Retina (tissue), 1 donor: Measurements from ENCODE around the gene CASP10.
"Not testable (repeated sequence)": the region's sequence is repeated elsewhere in the genome, so short reads cannot be mapped to it uniquely, and the experiment has no call there.

Experiments used
- DNase-seq: peaks from one replicate; pipeline ENCODE4 v3.0.0-alpha.2; 2016

CASP10 gene, protein sequence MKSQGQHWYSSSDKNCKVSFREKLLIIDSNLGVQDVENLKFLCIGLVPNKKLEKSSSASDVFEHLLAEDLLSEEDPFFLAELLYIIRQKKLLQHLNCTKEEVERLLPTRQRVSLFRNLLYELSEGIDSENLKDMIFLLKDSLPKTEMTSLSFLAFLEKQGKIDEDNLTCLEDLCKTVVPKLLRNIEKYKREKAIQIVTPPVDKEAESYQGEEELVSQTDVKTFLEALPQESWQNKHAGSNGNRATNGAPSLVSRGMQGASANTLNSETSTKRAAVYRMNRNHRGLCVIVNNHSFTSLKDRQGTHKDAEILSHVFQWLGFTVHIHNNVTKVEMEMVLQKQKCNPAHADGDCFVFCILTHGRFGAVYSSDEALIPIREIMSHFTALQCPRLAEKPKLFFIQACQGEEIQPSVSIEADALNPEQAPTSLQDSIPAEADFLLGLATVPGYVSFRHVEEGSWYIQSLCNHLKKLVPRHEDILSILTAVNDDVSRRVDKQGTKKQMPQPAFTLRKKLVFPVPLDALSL

DNA sequence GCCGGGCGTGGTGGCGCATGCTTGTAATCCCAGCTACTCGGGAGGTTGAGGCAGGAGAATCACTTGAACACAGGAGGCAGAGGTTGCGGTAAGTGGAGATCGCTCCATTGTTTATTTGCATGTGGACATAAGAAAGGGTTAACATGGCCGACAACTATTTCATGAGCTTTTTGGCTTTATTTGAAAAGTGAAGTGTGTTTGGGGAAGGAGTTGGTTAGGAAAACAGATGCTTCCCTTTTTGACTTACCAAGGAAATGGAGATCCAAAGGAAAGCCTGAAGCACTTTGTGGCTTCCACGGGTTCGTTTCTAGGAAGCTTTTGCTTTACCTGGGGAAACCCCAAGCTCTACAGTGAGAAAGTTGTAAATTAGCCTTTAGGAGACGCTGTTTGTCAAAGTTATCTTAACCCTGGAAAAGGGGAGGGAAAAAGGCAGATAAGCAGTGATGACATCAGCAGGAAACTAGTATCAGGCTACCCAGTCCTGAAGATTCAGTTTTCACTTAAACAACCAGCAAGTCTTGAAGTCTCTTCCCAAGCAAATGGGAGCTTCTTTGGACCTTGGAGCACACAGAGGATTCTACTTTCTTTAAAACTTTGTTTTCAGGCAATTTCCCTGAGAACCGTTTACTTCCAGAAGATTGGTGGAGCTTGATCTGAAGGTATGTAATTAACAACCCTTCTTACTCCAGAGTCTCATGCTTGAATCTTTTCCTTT lies at the start of gene CASP10:
TSS of gene CASP10 (plus strand) at position 492 of the 715 bp plus-strand sequence. CDS start 2,637 bp downstream, outside the sequence.
- DNase-seq: no peak

DNA sequence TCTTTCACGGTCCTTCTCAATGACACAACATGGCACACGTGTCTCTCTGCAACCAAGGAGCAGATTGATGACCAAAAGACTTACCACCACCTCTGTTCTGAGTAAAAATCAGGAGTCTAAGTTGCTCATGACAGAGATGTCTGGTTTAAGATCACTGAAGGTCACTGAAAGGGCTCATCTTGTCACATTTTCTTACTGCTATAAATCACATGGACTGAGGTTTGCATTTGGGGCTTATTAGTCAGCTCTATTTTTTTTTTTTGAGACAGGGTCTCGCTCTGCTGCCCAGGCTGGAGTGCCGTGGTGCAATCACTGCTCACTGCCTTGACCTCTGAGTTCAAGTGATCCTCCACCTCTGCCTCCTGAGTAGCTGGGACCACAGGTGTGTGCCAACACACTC lies 47.6 kb upstream of the CASP10 start:
- DNase-seq: no peak

DNA sequence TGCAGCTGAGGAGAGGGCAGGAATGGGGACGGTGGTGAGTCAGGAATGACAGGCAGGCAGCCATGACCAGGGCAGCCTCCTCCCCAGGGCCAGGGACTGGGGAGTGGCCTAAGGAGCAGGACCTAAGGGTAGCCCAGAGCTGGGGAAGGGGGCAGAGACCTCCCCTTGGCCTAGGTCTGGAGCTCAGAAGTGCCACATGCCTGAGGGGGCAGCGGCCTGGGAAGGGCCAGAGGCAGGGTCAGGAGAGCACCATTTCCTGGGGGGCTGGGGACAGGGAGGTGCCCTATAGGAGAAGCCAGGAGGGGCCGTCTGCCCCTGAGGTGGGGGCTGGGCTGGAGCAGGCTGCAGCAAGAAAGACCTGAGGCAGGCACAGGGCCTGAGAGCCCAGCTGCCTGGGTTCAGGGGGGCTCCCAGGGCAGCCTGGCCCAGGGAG lies 46.0 kb upstream of the CASP10 start:
- no peak for DNase-seq

DNA sequence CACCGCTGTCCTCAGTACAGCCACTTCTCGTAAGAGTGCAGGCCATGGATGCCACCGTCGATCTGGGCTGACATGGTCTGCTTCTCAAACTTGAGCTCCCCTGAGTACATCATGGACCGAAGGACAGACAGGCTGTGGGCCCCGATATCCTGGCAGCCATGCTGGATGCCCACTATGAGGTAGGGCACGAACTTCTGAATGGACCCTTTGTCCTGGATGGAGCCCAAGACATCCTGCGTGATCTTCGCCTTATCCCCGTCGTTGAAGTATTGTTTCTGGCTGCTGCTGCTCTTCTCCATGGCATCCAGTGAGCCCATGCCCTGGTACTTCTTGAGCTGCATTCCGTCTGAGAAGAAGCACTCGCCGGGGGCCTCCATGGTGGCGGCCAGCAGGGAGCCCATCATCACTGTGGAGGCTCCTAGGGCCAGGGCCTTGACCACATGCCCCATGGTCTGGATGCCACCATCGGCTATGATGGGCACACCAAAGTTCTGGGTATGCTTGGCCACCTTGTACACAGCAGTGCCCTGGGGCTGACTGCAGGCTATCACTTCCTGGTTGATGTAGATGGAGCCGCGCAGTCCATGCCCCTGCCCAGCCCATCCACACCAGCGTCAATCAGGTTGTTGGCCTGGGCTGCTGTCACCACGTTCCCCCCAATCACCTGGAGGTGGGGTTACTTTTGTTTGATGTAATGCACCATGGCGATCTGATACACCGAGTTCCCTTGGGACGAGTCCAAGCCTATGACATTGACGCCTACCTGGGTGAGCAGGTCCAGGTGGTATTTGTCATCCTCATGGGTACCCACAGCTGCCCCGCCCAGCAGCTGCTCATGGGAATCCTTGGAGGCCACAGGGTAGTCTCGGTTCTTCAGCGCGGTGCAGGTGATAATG lies 45.2 kb upstream of the CASP10 start:
- no peak for DNase-seq

DNA sequence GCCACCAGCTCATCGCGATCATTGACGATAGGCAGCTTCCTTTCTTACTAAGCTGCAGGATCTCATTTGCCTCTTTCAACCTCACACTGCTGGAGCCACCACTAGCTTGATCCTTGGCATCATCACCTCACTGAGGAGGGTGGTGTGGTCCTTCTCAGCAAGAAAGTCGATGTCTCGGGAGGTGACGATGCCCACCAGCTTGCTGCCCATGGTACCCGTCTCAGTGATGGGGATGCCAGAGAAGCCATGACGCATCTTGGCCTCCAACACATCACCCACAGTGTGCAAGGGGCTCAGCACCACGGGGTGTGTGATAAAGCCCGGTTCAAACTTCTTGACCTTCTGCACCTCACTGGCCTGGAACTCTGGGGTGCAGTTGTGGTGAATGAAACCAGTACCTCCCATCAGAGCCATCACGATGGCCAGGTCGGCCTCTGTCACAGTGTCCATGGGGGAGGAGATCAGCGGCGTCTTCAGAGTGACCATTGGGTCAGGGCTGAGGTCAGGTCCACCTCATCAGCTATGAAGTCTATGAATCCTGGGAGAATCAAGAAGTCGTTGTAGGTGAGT lies 44.5 kb upstream of the CASP10 start:
- no peak for DNase-seq

DNA sequence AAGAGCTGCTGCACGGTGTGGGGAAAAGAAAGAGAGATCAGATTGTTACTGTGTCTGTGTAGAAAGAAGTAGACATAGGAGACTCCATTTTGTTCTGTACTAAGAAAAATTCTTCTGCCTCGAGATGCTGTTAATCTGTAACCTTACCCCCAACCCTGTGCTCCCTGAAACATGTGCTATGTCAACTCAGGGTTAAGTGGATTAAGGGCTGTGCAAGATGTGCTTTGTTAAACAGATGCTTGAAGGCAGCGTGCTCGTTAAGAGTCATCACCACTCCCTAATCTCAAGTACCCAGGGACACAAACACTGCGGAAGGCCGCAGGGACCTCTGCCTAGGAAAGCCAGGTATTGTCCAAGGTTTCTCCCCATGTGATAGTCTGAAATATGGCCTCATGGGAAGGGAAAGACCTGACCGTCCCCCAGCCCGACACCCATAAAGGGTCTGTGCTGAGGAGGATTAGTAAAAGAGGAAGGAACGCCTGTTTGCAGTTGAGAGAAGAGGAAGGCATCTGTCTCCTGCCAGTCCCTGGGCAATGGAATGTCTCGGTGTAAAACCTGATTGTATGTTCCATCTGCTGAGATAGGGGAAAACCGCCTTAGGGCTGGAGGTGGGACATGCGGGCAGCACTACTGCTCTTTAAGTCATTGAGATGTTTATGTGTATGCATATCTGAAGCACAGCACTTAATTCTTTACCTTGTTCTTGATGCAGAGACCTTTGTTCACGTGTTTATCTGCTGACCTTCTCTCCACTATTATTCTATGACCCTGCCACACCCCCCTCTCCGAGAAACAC lies 43.8 kb upstream of the CASP10 start:
- DNase-seq: not testable (repeated sequence)

DNA sequence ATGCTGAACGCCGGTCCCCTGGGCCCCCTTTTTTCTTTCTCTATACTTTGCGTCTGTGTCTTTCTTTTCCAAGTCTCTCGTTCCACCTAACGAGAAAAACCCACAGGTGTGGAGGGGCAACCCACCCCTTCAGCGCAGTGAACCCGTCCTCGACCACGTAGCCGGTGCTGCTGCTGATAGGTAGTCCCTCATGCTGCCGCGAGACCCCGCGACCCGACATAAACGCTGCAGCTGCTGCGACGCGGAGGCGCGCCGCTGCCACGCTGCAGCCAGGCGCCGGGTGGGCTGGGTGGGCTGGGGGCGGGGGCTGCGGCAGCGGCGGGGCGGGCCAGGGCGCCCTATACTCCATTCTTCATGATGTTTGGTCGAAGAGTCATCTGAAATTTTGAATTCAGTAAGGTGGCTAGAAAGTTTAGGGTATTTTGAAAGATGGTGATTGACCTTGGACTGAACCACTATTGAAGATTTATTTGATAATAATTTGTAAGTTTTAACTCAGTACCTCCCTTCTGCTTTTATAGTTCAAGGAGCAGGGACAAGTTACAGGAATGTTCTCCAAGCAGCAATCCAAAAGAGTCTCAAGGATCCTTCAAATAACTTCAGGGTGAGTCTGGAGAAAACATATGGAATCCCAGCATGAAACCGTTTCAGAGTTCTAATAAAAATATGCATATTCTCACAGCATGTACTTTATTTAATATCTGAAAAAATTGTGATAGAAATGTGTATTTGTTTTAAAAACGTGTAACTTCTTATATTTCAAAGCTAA lies 42.9 kb upstream of the CASP10 start:
- peak; percentile 38 for DNase-seq

DNA sequence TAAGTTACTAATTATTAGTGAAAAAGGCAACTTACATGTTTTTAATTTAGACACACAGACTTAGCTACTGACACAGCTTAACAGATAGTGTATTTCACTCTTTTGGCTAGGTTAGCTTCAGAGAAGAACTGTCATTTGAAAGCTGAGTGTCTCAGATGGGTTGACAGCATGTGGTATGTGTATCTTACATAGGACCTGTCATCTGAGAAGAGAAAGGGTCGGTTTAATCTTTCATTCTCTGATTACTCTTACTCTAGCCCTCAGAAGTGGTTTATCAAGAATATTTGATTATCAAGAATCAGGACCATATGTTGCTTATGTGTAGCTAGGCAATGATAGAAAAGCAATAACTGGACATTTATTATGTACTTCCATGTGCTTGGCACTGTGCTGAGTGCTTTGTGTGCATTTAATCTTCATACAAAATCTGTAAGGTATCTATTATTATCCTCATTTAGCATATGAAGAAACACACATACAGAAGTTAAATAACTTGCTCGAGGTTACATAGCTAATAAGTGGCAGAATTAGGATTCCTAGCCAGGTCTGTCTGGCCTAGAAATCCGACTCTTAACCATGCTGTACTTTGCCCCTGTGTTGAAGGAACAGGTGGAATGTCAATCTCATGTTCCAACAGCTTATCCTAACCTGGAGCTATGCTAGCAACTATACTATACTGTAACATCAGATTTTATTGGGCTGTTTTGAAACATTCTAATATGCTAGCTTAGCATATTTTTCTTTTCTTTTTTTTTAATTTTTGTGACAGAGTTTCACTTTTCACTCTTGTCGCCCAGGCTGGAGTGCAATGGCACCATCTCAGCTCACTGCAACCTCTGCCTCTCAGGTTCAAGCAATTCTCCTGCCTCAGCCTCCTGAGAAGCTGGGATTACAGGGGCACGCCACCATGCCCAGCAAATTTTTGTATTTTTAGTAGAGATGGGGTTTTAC lies 38.6 kb upstream of the CASP10 start:
- DNase-seq: no peak

DNA sequence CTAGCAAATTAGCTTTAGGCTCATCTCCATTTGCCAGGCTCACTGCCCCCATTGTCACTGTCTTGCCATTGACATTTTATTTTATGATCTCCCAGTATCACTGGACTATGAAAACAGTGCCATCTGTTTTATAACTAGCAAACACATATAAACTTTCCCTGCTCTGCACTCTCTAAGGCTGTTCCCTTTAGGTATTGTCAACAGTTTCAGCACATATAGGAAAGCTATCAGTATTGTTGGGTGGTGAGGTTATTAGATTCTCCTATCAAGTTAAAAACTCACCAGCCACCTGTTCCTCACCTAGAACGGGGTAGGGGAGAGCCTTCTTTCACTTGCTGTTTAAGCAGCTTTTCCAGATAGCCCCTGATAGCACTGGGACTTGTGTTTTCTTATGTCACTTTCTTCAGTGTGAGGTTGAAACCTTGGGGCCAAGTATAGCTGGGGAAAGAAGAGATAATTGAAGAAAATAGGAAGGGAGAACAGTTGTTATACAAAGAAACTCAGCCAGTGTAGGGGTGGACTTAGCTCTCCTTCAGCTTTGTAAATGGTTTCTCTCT lies 34.4 kb upstream of the CASP10 start:
- DNase-seq: no peak

DNA sequence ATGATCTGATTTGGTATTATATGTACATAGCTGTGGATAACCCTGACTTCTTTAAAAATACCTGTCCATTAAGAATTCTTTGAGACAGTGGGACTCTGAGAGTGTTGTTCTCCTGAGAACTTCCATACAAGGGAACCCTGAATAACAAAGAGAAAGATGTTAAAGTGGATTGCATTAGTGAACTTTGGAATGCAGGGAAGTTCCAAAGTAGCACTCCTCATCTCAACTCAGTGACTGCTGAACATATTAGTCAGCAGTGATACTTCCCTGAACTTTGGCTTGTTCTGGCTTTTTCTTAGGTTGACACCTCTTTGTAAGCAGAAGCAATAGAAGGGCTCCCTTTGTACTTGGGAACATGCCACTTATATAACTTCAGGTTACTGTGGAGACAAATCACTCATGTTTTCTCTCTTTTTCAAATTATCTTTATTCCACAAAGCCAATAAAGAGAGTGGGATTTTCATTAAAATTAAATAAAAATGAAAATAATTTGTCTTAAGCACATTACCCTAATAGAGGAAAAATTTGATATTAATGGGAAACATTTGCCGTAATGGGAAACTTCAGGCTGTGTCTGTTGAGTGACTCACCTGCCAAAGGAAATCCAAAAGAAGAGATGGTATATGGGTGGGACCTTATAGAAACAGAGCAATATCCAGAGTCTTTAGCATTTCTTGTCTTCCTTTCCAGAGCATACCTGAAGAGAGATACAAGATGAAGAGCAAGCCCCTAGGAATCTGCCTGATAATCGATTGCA lies 33.7 kb upstream of the CASP10 start:
- DNase-seq: no peak

DNA sequence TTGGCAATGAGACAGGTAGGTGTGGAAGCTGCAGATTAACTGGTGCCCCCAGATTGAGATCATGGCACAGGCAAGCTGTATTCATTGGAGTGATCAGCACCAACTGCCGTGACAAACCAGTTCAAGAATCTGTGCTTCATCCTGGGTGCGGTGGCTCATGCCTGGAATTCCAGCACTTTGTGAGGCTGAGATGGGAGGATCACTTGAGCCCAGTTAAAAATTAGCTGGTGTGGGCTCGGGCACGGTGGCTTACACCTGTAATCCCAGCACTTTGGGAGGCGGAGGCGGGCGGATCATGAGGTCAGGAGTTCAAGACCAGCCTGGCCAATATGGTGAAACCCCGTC lies 33.1 kb upstream of the CASP10 start:
- not testable (repeated sequence) for DNase-seq

DNA sequence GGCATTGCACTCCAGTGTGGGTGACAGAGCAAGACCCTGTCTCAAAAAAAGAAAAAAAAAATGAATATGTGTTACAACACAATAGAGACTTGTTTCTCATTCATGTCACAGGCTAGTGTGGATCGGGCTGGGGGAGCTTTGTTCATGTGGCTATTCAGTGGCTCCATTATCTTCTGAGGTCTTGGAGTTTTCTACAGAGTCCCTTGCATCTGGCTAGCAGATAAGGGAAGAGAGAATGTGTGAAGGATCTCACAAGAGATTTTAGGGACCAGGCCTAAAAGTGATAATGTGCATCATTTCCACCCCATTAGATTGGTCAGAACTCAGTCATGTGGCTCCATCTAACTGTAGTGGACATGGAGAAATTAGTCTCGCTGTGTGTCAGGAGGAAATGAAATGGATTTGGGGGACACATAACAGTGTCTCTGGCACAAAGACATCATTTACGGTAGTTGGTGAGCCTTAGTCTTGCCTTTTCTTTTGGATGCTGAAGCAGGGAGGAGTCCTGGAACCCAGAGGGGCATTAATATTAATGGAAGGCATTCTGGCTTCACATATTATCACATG lies 32.4 kb upstream of the CASP10 start:
- DNase-seq: no peak

DNA sequence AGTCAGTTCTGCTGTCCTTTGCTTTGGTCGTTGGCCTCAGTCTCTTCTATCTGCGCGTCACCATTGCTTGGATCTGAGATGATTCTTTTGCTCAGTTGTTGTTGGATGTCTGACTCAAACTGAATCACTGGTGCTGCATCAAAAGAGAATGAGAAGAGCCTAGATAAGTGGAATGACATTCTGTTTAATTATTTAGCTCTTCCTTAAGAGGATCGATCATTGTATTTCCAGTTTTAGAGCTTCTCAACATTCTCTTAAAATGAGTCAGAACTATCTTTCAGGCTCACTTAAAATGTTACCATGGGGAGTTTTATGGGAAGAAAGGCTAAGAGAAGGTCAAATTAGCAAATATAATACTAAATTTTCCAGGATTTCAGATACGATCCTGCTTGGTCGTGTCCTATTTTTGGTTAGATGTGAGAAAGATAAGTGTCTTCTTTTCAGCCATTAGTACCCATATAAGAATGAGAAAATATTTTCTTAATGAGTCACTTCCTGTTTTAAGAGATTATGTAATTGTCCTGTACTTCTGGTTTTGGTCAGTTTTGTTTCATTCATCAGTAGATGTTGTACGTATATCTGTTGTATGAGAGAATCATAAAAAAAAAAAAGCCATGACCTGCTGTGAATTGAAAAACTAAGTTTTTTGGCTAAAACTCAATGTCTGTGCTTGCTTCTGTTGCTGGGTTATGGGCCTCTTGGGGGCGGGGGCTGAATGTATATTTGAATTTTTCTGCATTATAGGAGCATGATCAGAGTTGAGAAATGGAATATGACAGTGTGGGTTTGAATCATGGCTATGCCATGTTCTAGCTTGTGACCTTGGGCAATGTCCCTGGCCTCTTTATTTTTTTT lies 31.6 kb upstream of the CASP10 start:
- no peak for DNase-seq

DNA sequence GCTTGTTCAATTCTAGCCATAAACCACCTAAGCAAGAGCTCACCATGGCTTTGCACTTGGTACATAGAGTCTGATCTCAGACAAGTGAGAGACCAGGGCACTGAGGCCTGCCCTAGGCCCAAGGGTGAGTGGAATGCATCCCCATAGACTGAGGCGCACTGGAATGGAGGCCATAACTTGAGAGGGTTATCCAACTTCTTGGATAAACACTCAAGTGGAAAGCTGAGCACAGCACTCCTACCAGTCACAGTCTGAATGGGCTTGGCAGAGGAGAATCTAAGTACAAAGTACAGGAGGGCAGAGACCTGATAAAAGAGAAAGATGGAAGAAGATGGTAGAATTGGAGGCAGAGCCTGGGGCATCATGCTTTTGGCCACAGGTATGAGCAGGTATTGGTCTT lies 30.4 kb upstream of the CASP10 start:
- no peak for DNase-seq

DNA sequence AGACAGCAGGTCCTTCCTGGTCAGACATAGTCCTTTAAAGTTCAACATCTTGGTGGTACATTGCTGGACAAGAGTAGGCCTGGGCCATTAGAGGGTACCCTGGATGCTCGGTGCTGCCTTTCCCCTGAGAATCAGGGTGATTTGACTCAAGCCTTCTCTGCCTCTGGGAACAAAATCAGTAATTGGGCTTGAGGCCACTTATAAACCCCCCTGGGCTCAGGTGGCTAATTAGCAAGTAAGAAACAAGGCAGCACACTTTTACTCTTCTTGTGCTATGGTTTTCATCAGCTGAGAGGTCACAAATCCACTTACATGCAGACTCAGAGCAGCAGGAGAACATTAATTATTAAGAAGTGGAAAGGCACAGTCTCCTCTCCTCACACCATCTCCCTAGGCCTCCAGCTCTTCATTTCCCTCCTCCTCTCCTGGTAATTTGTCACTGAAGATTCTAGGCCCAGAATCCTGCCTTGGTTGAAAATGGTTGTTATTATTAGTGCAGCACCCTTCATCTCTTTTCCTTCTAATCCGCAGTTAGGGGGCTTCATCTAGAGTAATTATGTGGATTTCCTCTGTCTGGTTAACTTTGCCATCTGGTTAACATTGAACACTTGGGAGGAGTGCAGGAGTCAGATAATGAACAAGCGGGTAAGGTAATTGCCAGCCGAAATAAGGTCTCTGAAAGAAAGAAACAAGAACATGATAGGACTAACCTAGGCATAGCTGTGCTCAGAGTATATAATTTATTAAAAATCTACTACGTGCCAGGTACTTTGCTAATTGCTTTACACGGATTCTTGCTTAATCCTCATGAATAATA lies 29.7 kb upstream of the CASP10 start:
- peak; percentile 57 for DNase-seq

DNA sequence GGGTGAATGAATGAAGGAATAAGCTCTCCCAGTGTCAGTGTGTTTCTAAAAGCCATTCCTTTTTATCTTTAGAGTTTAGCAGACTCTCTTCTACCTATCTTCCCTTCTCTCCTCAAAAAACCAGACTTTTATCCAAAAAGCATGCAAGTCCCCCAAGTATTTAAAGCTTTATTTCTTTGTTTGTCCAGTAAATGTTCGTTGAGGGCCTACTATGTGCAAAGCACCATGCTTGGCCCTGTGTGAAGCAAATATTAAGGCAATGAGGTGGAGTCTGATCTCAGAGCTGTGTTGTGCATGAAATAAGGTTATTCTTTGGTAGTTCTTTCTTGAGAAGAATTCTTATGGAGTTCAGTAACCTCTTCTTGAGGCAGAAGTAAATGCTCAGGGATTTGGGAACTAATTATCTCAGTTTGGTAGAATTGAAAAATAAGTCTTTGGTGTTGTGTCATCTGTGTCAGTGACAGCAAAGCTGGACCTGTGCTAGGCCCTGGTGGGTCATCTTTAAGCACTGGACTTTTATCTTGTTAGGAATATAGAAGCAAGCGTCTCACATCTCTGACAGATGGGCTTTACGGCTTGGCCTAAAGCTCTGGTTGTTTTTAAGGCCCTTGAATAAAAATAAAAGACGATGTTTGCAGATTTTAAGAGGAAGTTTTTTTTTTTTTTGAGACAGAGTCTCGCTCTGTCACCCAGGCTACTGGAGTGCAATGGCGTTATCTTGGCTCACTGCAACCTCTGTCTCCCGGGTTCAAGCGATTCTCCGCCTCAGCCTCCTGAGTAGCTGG lies 28.1 kb upstream of the CASP10 start:
- no peak for DNase-seq
